Measurements from ENCODE around the gene NAALADL2.

- TF ChIP-seq EZH2 (IDR thresholded peaks at IDR 0.05; ENCODE audit: borderline replicate concordance, low read length): no peak
- TF ChIP-seq, protein P1, sequence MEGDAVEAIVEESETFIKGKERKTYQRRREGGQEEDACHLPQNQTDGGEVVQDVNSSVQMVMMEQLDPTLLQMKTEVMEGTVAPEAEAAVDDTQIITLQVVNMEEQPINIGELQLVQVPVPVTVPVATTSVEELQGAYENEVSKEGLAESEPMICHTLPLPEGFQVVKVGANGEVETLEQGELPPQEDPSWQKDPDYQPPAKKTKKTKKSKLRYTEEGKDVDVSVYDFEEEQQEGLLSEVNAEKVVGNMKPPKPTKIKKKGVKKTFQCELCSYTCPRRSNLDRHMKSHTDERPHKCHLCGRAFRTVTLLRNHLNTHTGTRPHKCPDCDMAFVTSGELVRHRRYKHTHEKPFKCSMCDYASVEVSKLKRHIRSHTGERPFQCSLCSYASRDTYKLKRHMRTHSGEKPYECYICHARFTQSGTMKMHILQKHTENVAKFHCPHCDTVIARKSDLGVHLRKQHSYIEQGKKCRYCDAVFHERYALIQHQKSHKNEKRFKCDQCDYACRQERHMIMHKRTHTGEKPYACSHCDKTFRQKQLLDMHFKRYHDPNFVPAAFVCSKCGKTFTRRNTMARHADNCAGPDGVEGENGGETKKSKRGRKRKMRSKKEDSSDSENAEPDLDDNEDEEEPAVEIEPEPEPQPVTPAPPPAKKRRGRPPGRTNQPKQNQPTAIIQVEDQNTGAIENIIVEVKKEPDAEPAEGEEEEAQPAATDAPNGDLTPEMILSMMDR (IDR thresholded peaks at IDR 0.05; ENCODE audit: low read length): no peak
Measured at GRCh38 chr3:175342196-175342595, 483.1 kb downstream of the NAALADL2 start.

Data from OCI-LY1 (cell line).